ENCODE measurements around the gene ARL13B. TPM values are rescaled to one million over a fixed set of nuclear protein-coding genes. Genes with fewer than 3 reads are reported as not detected.
"Not testable (repeated sequence)": the region's sequence is repeated elsewhere in the genome, so short reads cannot be mapped to it uniquely, and the experiment has no call there.

ARL13B gene
- 15.3 and 20.9 TPM in 2 replicates for total RNA-seq (2014; rRNA removed; shearing (Covaris generic))

DNA sequence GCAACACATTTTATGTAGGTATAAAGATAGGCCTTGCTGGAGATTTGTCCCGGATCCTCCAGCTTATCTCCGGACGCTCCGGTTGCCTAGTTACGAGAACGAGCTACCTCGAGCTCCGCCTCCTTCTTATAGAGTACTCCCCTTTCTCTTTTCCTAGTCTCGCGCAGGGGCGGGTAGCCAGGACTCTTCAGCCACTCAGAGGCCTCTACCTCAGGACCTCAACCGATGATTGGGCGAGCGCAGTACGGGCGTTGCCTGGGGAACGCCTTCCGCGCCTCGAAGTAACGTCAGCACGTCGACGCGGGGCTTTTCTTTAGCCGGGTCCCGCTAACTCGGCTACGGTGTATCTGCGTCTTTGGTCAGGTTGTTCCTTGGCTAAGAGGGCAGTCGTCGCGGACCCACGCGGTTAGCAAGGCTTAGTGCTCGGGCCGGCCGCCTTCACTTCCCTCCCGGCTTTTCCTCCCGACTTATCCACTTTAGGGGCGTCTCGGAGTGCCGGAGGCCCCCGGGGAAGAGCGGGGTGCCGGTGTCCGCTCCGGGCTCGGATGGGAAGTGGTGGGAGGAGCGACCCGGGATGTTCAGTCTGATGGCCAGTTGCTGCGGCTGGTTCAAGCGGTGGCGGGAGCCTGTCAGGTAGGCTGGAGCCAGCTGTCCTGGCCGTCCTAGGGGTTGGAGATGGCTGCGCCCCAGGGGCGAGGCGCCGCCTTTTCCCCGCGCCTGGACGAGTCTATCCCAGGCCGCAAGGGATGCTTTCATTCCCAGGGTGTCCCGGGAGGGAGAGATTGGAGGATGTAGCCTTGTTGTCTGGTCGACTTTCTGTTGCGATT, at the start of gene ARL13B:
ARL13B (plus strand) TSS at position 306 of the 827 bp plus-strand sequence; CDS start at position 575, 269 bp downstream.
- peak; percentile 100 for DNase-seq (ENCODE audit: low read depth)

DNA sequence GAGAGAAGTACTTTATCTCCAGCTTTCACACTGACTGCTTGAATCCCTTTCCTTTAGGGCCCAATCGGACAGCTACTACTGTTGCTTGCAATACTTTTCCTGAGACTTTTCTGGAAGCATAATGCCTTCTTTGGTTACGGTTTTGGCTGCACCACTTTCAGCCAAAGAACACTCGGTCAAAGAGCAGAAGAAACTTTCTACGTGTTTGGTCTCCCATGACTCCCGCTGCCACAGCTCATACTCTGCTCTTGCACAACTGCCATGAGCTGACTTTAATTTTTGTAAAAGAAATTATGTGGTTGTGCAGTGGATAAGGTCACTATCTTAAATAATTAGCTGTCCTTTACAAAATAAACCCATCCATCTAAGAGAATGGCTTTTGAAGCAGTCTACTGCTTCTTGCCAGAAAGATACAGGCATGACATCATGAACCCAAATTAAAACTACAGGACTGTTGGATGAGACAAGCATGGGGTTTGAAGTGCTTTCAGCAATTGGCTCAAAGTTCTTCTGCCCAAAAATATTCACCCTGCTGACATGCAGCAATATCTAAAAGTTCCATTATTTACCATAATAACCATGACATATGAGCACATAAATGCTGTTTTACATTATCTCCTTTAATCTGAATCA, 48.2 kb upstream of the ARL13B start:
- no peak for DNase-seq (ENCODE audit: low read depth)

DNA sequence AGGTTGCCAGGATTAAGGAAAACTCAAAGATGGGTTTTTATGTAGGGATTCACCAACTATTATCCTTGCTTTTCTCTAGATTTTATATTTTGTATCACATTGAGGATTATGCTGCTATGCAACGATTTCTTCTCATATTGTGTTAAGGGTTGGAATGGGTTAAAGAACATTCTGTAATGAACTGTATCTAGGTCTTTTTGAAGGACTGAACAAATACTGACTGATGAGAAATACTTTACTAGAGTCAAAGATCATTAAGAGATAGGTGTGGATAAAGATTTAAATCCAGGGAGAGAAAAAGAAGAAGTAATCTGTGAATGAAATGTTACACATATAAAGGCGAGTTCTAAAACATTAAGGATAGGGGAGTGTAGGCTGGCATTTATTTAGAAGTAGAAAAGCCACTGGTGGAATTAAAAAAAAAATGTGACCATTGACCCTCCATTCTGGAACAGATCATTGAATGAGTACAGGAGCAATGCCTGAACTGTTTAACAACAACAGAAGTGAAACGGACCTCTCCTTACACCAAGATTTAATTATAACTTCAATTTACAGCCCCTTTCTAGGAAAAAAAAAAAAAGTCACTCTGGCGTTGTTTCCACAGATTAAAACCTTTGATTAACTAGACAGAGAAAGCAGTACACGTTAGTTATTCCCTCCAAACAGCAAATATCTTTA, 45.4 kb upstream of the ARL13B start:
- no peak for DNase-seq (ENCODE audit: low read depth)

DNA sequence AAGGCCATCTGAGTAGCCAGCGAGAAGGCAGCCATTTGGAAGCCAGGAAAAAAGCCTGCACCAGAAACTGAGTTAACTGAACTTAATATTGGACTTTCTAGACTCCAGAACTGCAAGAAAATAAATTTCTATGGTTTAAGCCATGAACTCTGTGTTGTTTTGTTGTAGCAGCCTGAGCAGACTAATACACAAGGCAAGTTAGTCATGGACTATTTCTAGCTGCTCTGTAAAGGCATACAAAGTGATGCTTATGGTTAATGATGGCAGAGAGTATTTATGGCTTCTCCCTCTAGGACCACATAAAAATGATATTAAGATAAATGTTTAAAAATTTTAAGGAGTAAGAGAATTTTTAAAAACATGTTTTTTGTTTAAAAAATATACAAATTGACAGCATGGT, 43.4 kb upstream of the ARL13B start:
- no peak for DNase-seq (ENCODE audit: low read depth)

DNA sequence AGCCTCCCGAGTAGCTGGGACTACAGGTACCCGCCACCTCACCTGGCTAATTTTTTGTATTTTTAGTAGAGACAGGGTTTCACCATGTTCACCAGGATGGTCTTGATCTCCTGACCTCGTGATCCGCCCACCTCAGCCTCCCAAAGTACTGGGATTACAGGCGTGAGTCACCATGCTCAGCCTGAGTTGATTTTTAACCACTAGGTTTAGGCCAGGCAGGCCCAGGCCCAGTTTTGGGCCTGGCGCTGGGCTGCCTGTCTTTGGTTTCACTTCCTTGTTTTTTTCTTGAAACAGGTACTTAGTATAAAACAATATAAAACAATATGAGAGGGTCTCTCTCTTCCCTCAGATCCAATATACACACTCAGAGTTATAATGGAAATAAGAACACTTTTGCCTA, 42.5 kb upstream of the ARL13B start:
- not testable (repeated sequence) for DNase-seq (ENCODE audit: low read depth)

GRCh38 chr3:93949958-93950357, 30.0 kb upstream of the ARL13B start:
- peak; percentile 10 for DNase-seq (ENCODE audit: low read depth)

- DNase-seq (ENCODE audit: low read depth): no peak
Measured at GRCh38 chr3:93961026-93961425, 18.9 kb upstream of the ARL13B start.

- DNase-seq (ENCODE audit: low read depth): no peak
Measured at GRCh38 chr3:93961489-93961888, 18.5 kb upstream of the ARL13B start.

DNA sequence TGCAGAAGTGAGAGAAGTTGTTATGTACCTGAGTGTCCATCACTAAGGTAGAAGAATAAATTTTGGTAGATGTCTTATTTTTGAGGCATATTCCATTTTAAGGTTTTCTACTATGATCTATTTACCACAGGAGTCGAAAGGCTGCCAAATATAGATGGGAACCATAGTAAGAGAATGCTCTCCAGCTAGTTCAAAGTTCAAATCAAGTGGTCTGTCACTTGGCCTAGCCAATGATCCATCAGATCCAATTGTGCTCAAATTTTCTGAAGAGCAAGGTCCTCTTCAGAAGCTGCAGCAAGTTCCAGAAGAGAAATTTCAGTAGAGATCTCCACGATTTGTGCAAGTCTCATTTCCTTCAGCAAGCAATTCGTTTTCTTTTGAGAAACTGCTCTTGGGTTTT, 17.2 kb upstream of the ARL13B start:
- no peak for DNase-seq (ENCODE audit: low read depth)

- DNase-seq (ENCODE audit: low read depth): not testable (repeated sequence)
Measured at GRCh38 chr3:93965106-93965505, 14.8 kb upstream of the ARL13B start.

GRCh38 chr3:93969443-93969842, 10.5 kb upstream of the ARL13B start:
- peak; percentile 57 for DNase-seq (ENCODE audit: low read depth)

DNA sequence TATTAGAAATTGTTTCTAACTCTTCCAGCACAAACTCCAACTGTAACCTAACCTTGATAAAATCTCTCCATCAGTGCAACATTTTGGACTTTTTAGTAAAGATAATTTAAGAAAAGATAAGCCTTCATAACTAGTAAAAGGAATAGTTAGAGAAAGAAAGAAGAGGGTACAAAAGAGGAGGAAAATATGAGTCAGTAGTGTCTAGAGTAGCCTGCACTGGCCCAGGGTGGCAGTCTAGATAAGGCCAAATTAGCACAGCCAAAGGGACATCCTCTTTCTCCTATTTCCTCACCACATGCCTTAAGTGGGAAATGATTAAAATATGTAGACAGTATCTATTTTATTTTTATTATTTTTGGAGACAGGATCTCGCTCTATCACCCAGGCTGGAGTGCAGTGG, 10.0 kb upstream of the ARL13B start:
- no peak for DNase-seq (ENCODE audit: low read depth)

DNA sequence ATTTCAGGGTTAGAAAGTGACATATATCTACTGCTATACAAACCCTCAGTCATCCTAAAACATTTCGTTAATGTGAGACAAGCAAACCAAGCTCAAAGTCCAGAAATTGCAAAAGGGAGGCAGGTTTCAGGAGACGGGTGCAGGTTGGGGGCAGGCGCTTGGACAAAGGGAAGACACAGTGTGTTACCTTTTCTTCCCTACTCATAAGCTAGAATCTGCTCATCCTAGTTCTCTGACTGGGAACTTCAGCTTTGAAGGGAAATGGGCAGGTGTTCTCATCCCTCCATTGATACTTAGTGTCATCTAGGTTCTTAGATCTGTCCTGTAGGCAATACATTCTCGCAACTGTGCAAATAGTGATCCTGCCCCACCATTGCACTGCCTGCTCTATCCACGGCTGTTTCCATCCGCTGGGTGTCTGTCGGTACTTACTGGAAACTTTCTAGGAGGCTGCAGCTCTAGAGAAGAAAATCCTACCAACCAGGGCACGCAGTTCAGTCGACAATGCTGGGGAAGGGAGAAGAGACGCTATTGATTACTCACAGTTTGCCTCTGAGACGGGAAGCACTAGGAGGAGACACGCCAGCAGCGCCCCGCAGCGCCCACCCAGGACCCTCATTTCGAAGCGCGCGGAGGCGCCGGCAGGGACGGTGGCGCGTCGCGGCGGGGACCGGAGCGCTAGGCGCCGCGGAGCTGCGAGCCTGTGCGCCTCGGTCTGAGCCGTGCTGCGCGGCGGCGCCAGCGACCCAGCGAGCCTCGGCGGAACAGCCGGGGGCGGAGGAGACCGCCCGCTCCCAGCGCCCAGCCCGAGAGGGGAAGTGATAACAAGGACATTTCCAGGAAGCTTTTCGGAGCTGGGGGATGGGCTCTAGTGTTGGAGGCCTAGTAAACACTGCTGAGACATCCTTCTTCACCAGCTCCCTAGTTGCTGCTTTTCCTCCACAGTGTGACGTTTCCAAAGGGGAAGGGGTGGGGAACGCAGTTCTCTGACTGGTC, 6.5 kb upstream of the ARL13B start, which contains the start of gene PROS1:
PROS1 (minus strand) TSS at position 766 of the 996 bp plus-strand sequence; CDS start at position 619, 147 bp downstream.
- DNase-seq (ENCODE audit: low read depth): peak; percentile 74

GRCh38 chr3:93981649-93982048, 1.7 kb downstream of the ARL13B start:
- DNase-seq (ENCODE audit: low read depth): no peak

DNA sequence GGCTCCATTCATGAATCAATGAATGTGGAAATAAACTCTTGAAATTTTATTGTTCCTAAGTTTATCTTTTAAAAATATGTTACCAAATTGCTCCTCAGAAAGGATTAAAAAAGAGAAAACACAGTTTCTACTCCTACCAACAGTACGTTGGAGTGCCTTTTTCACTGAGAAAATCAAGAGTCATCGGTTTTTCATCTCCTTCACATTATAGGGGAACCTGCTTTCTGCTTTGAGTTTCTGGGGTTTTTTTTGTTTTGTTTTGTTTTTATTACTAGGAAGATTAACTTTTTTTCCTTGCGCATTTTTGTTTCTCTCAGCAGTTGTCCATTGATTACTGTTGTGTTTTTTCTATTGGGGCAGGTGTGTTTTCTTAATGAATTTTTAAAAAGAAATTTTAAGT, 3.5 kb downstream of the ARL13B start:
- no peak for DNase-seq (ENCODE audit: low read depth)

DNA sequence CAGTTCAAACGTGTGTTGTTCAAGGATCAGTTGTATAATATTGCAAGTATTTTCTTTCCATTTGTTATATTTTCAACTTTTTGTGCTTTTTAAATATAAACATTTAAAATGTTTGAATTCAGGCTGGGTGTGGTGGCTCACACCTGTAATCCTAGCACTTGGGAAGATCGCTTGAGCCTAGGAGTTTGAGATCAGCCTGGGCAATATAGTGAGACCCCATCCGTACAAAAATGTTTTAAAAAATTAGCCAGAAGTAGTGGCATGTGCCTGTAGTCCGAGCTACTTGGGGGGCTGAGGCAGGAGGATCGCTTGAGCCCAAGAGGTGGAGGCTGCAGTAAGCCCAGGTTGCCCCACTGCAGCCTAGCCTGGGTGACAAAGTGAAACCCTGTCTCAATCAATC, 4.7 kb downstream of the ARL13B start:
- DNase-seq (ENCODE audit: low read depth): no peak

DNA sequence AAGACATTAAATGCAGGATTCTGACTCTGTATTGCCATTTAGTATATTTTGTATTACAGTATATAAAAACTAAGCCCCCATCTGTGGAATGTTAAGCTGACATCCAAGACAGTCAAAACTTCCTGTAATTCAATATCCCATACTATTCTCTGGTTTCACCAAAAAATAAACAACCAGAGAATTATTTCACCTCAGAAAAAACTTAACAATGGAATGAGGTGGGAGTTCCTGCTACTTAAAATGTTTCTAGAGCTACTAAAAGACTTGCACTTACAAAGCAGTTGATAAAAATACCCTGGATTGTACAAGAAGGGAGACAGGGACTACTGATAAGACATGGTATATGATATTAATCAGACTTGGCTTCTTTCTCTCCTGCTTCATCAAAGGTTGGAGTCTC, 8.3 kb downstream of the ARL13B start:
- peak; percentile 57 for DNase-seq (ENCODE audit: low read depth)

DNA sequence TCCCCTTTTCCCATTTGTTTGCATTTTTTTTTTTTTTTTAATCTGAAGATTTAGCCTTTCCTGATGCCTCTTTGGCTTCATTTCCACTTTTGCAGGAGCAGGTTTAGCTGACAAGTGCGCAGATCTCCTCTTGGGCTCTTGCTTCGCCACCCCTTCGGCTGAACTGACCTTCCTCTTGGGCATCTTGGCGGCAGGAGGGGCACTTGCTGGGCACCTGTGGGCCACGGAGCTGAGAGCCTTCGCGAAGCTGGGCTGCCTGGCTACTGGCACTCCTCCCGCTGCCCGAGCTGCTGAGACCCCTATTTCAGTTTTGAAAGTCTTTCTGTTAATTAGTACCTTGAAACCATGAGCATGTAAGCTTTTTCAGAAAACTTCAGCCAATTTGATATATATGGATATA, 8.8 kb downstream of the ARL13B start:
- DNase-seq (ENCODE audit: low read depth): no peak

DNA sequence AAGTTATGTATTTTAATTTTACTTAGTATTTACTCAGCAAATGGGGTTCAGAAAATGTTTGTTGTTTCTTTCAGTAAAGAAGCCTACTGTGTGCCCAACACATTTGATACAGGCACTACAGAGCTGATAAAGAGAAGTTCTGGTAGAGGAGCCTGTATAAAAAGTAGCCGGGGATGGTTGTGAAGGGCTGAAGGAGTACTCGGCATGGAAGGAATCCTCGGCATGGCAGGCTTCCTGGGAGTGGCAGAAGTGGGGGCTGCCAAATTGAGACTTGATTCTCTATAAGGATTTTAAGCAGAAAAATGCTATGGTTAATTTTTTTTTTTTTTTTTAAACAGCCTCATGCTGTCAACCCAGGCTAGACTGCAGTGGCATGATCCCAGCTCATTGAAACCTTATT, 9.3 kb downstream of the ARL13B start:
- DNase-seq (ENCODE audit: low read depth): no peak

- DNase-seq (ENCODE audit: low read depth): no peak
Measured at GRCh38 chr3:93991631-93992030, 11.7 kb downstream of the ARL13B start.

GRCh38 chr3:93992207-93992606, 12.3 kb downstream of the ARL13B start:
- peak; percentile 28 for DNase-seq (ENCODE audit: low read depth)
